WTC11 (cell line): ENCODE data around the gene PTPRN2. TPM values are rescaled to one million over a fixed set of nuclear protein-coding genes. Genes with fewer than 3 reads are reported as not detected.

Experiments
- ATAC-seq: fragments of 200-7000 bp; cut with Tn5 transposase; 2 replicates; pipeline ENCODE4 v1.10.0; 2021; ENCODE audit warnings: mild to moderate bottlenecking, moderate library complexity
- CTCF ChIA-PET: fragments of 300-600 bp; sonication (Branson Sonifier 250); formaldehyde crosslinking; loops from one replicate; lab custom pipeline; 2021; ENCODE audit warnings: antibody characterized with exemption; lab: Charles Lee
- POLR2A ChIA-PET: fragments of 350-600 bp; sonication (Branson Sonifier 250); formaldehyde crosslinking; loops from one replicate; lab custom pipeline; 2021; ENCODE audit warnings: antibody characterized with exemption; lab: Charles Lee
- DNase-seq: peaks from one replicate; pipeline ENCODE4 v3.0.0; 2021; ENCODE audit warnings: low spot score
- H3K27ac Mint-ChIP-seq: 2 replicates; pipeline ENCODE4 v1.8.0; 2021; ENCODE audit warnings: mixed read lengths
- H3K27me3 Mint-ChIP-seq: 2 replicates; pipeline ENCODE4 v1.8.0; 2021; ENCODE audit warnings: low read depth, mild to moderate bottlenecking, moderate library complexity, mixed read lengths
- H3K36me3 Mint-ChIP-seq: 2 replicates; pipeline ENCODE4 v1.8.0; 2021; ENCODE audit warnings: mixed read lengths
- H3K4me1 Mint-ChIP-seq: 2 replicates; pipeline ENCODE4 v1.8.0; 2022; ENCODE audit warnings: mixed read lengths
- H3K4me3 Mint-ChIP-seq: 2 replicates; pipeline ENCODE4 v1.8.0; 2021; ENCODE audit warnings: mild to moderate bottlenecking, moderate library complexity, mixed read lengths
- H3K9me3 Mint-ChIP-seq: 2 replicates; pipeline ENCODE4 v1.8.0; 2021; ENCODE audit warnings: mixed read lengths
- CBFB ChIP-seq: sonication (generic); formaldehyde crosslinking; IDR thresholded peaks from 2 replicates; pipeline ENCODE4 v1.8.1; 2022; ENCODE audit warnings: mild to moderate bottlenecking, low read depth, missing genetic modification reagents
- CREB1 ChIP-seq: sonication (generic); formaldehyde crosslinking; IDR thresholded peaks from 2 replicates; pipeline ENCODE4 v1.8.0; 2023; ENCODE audit warnings: mild to moderate bottlenecking, missing genetic modification reagents
- CTCF ChIP-seq: fragments of 200-600 bp; IDR thresholded peaks from 2 replicates; pipeline ENCODE4 v1.8.0; 2022; ENCODE audit warnings: antibody characterized with exemption
- FOXJ3 ChIP-seq: sonication (generic); formaldehyde crosslinking; IDR thresholded peaks from 2 replicates; pipeline ENCODE4 v1.9.0; 2021; ENCODE audit warnings: missing genetic modification reagents, mild to moderate bottlenecking, borderline replicate concordance
- FOXP4 ChIP-seq: sonication (generic); formaldehyde crosslinking; IDR thresholded peaks from 2 replicates; pipeline ENCODE4 v1.8.0; 2022; ENCODE audit warnings: mild to moderate bottlenecking, missing genetic modification reagents
- IRF1 ChIP-seq: sonication (generic); formaldehyde crosslinking; IDR thresholded peaks from 2 replicates; pipeline ENCODE4 v1.8.0; 2023; ENCODE audit warnings: missing genetic modification reagents
- JAZF1 ChIP-seq: fragments of 250-450 bp; sonication (Bioruptor Pico); IDR thresholded peaks from 2 replicates; pipeline ENCODE4 v1.9.0; 2021; ENCODE audit warnings: moderate library complexity, mild to moderate bottlenecking, inconsistent platforms
- JUN ChIP-seq: sonication (generic); formaldehyde crosslinking; IDR thresholded peaks from 2 replicates; pipeline ENCODE4 v1.8.0; 2023; ENCODE audit warnings: mild to moderate bottlenecking, missing genetic modification reagents
- KAT7 ChIP-seq: sonication (generic); formaldehyde crosslinking; IDR thresholded peaks from 2 replicates; pipeline ENCODE4 v1.8.1; 2023; ENCODE audit warnings: missing genetic modification reagents, mild to moderate bottlenecking, borderline replicate concordance
- MAX ChIP-seq: sonication (generic); formaldehyde crosslinking; IDR thresholded peaks from 2 replicates; pipeline ENCODE4 v1.8.0; 2022; ENCODE audit warnings: mild to moderate bottlenecking, missing genetic modification reagents
- MLX ChIP-seq: sonication (generic); formaldehyde crosslinking; IDR thresholded peaks from 2 replicates; pipeline ENCODE4 v1.8.1; 2023; ENCODE audit warnings: mild to moderate bottlenecking, missing genetic modification reagents, moderate library complexity
- OVOL2 ChIP-seq: fragments of 250-450 bp; sonication (Bioruptor Pico); IDR thresholded peaks from 2 replicates; pipeline ENCODE4 v1.9.0; 2021; ENCODE audit warnings: mild to moderate bottlenecking, borderline replicate concordance
- PRDM15 ChIP-seq: sonication (generic); formaldehyde crosslinking; IDR thresholded peaks from 2 replicates; pipeline ENCODE4 v1.8.0; 2022; ENCODE audit warnings: missing genetic modification reagents
- PRRX2 ChIP-seq: fragments of 250-450 bp; sonication (Bioruptor Pico); IDR thresholded peaks from 2 replicates; pipeline ENCODE4 v1.8.0; 2021; ENCODE audit warnings: mild to moderate bottlenecking
- RORB ChIP-seq: fragments of 250-450 bp; sonication (Bioruptor Pico); IDR thresholded peaks from 2 replicates; pipeline ENCODE4 v1.9.0; 2021; ENCODE audit warnings: mild to moderate bottlenecking
- SMAD4 ChIP-seq: sonication (generic); formaldehyde crosslinking; IDR thresholded peaks from 2 replicates; pipeline ENCODE4 v1.8.0; 2022; ENCODE audit warnings: mild to moderate bottlenecking, missing genetic modification reagents
- TEAD1 ChIP-seq: sonication (generic); formaldehyde crosslinking; IDR thresholded peaks from 2 replicates; pipeline ENCODE4 v1.8.0; 2022; ENCODE audit warnings: mild to moderate bottlenecking, missing genetic modification reagents
- ZBTB43 ChIP-seq: sonication (generic); formaldehyde crosslinking; IDR thresholded peaks from 2 replicates; pipeline ENCODE4 v1.8.1; 2023; ENCODE audit warnings: mild to moderate bottlenecking, missing genetic modification reagents
- ZNF219 ChIP-seq: sonication (generic); formaldehyde crosslinking; IDR thresholded peaks from 2 replicates; pipeline ENCODE4 v1.8.0; 2023; ENCODE audit warnings: missing genetic modification reagents, mild to moderate bottlenecking, borderline replicate concordance
- ZNF232 ChIP-seq: sonication (generic); formaldehyde crosslinking; IDR thresholded peaks from 2 replicates; pipeline ENCODE4 v1.8.0; 2022; ENCODE audit warnings: mild to moderate bottlenecking, missing genetic modification reagents
- total RNA-seq: library from RNA; stranded (reverse); gene quantifications from 3 replicates; pipeline ENCODE4 v1.2.3, GENCODE V29; 2021

PTPRN2 gene
- total RNA-seq, 1 experiment from 2014 or later, result 4.7 TPM

- peaks cover 19% of the 10 kb centered on the region for H3K27me3 Mint-ChIP-seq
- no peak for ATAC-seq
- CTCF ChIA-PET, result no interaction called here
- peaks cover 27% of the 10 kb centered on the region; the same call in 1 of the 2 replicates for H3K36me3 Mint-ChIP-seq
- no peak for DNase-seq
- POLR2A ChIA-PET, result no interaction called here
- peaks cover 50% of the 10 kb centered on the region for H3K9me3 Mint-ChIP-seq
- TF ChIP-seq MAX, result no peak
- TF ChIP-seq JUN (CRISPR knock-in tag), result no peak
- TF ChIP-seq ZNF232, result no peak
- TF ChIP-seq KAT7 (CRISPR knock-in tag), result no peak
- H3K27ac Mint-ChIP-seq, result no peak overlapping the region
- H3K4me3 Mint-ChIP-seq, result no peak overlapping the region
- H3K4me1 Mint-ChIP-seq, result no peaks in the 10 kb centered on the region
These were observed 961.5 kb downstream of the PTPRN2 start for GRCh38 chr7:157625973-157626742.

GRCh38 chr7:157623556-157623955 is 964.1 kb downstream of the PTPRN2 start:
- DNase-seq (no peak), ATAC-seq (no peak)
- CTCF ChIA-PET, result no interaction called here
- TF ChIP-seq CBFB (CRISPR knock-in tag), result no peak
- no peak for TF ChIP-seq RORB (CRISPR knock-in tag)
- TF ChIP-seq PRRX2 (CRISPR knock-in tag), result no peak
- TF ChIP-seq FOXJ3 (CRISPR knock-in tag), result no peak
- no peak for TF ChIP-seq JAZF1 (CRISPR knock-in tag)
- TF ChIP-seq TEAD1 (CRISPR knock-in tag), result no peak
- no peak for TF ChIP-seq ZNF232
- no peak for TF ChIP-seq KAT7 (CRISPR knock-in tag)
- no peak for TF ChIP-seq CREB1
- TF ChIP-seq FOXP4 (CRISPR knock-in tag), result no peak
- no peak for TF ChIP-seq ZBTB43 (CRISPR knock-in tag)
- no peak for TF ChIP-seq MLX (CRISPR knock-in tag)
- TF ChIP-seq SMAD4 (CRISPR knock-in tag), result no peak
- peaks cover 16% of the 10 kb centered on the region for H3K27me3 Mint-ChIP-seq
- no peak overlapping the region for H3K27ac Mint-ChIP-seq
- POLR2A ChIA-PET, result no interaction called here
- no peak overlapping the region for H3K4me3 Mint-ChIP-seq
- H3K4me1 Mint-ChIP-seq, result no peaks in the 10 kb centered on the region
- peaks cover 27% of the 10 kb centered on the region; the same call in 1 of the 2 replicates for H3K36me3 Mint-ChIP-seq
- peaks cover 49% of the 10 kb centered on the region for H3K9me3 Mint-ChIP-seq

- no peak overlapping the region for H3K27ac Mint-ChIP-seq
- no peak for ATAC-seq
- peaks cover 32% of the 10 kb centered on the region for H3K36me3 Mint-ChIP-seq
- ChIA-PET CTCF (no interaction called here), POLR2A (no interaction called here)
- peaks cover 49% of the 10 kb centered on the region for H3K9me3 Mint-ChIP-seq
- DNase-seq, result no peak
- no peaks in the 10 kb centered on the region for H3K4me1 Mint-ChIP-seq
- H3K27me3 Mint-ChIP-seq, result peaks cover 21% of the 10 kb centered on the region
- H3K4me3 Mint-ChIP-seq, result no peak overlapping the region
- TF ChIP-seq CTCF (no peak), SMAD4 (CRISPR knock-in tag) (no peak), ZNF219 (CRISPR knock-in tag) (no peak), OVOL2 (CRISPR knock-in tag) (no peak), IRF1 (CRISPR knock-in tag) (no peak), PRDM15 (CRISPR knock-in tag) (no peak), RORB (CRISPR knock-in tag) (no peak)
These were observed 965.0 kb downstream of the PTPRN2 start for GRCh38 chr7:157622408-157623205.
